HCT116 (cell line): ENCODE measurements around the gene ZNF787. TPM values are rescaled to one million over a fixed set of nuclear protein-coding genes. Genes with fewer than 3 reads are reported as not detected.

Experiments used
- ATAC-seq: fragments of 200-7000 bp; cut with Tn5 transposase; 2 replicates; pipeline ENCODE4 v1.9.1; 2020; ENCODE audit warnings: mild to moderate bottlenecking, moderate library complexity
- BruUV-seq: library from RNA; stranded (reverse); fragments of 400-500 nt; replicated peaks from 2 replicates; lab custom pipeline; 2021; lab: Mats Ljungman, UMichigan
- CTCF ChIA-PET: fragments of 300-600 bp; sonication (Branson Sonifier 250); formaldehyde crosslinking; loops from one replicate; lab custom pipeline; 2021; ENCODE audit warnings: antibody characterized with exemption; lab: Charles Lee
- POLR2A ChIA-PET: fragments of 300-600, 350-600 bp; sonication (Branson Sonifier 250); formaldehyde crosslinking; loops from one replicate; lab custom pipeline; 2021; ENCODE audit warnings: antibody characterized with exemption; lab: Charles Lee
- RAD21 ChIA-PET, 2 experiments: fragments of 300-600 bp; sonication (Branson Sonifier 250); formaldehyde crosslinking; loops; one replicate each; lab custom pipeline; 2023; ENCODE audit warnings: low total read pairs in 2 of 2; ENCODE audit not compliant: uncharacterized antibody in 2 of 2, unreplicated experiment in 2 of 2, low non-redundant PET in 1 of 2; lab: Charles Lee
- DNase-seq: peaks from one replicate; pipeline ENCODE4 v3.0.0-alpha.2; 2010; ENCODE audit warnings: low read depth, low spot score
- H2AFZ ChIP-seq: fragments of 200-600 bp; shearing (Covaris generic), sonication (generic); 2 replicates; pipeline ENCODE4 v1.6.1; 2017; ENCODE audit warnings: low read depth, mixed run types, mixed read lengths, antibody characterized with exemption, low read length; ENCODE audit not compliant: poor library complexity, severe bottlenecking
- H3K27ac ChIP-seq: 2 replicates; pipeline ENCODE4 v1.5.1; 2012; ENCODE audit warnings: low read depth, low read length
- H3K27me3 ChIP-seq: fragments of 200-600 bp; sonication (generic); 2 replicates; pipeline ENCODE4 v1.6.1; 2016; ENCODE audit warnings: mixed run types, low read length, mixed read lengths; ENCODE audit not compliant: insufficient read depth
- H3K36me3 ChIP-seq, 2 experiments: fragments of 200-500 bp in 1 of 2; fragments of 200-600 bp in 1 of 2; sonication (Bioruptor generic) in 1 of 2; sonication (generic) in 1 of 2; 2 replicates each; pipeline versions ENCODE4 v1.5.1 to v1.6.1; 2014 to 2016; ENCODE audit warnings: low read length in 2 of 2, inconsistent platforms in 1 of 2, mixed read lengths in 1 of 2, mixed run types in 1 of 2; ENCODE audit not compliant: insufficient read depth in 2 of 2, control insufficient read depth in 1 of 2
- H3K4me1 ChIP-seq, 2 experiments: fragments of 200-600 bp in 1 of 2; sonication (generic) in 1 of 2; 2 replicates each; pipeline versions ENCODE4 v1.5.1 to v1.6.1; 2012 to 2017; ENCODE audit warnings: low read length in 2 of 2, inconsistent platforms in 1 of 2, mild to moderate bottlenecking in 1 of 2, mixed read lengths in 1 of 2, mixed run types in 1 of 2, moderate library complexity in 1 of 2; ENCODE audit not compliant: insufficient read depth in 2 of 2, control insufficient read depth in 1 of 2
- H3K4me2 ChIP-seq: fragments of 200-600 bp; sonication (generic); 2 replicates; pipeline ENCODE4 v1.6.1; 2017; ENCODE audit warnings: mixed run types, low read length, mixed read lengths
- H3K4me3 ChIP-seq, 2 experiments: fragments of 200-600 bp in 1 of 2; sonication (generic) in 1 of 2; replicated peaks in 1 of 2; 2 replicates each; pipeline ENCODE4 v1.5.1; 2011 to 2016; ENCODE audit warnings: low read length in 2 of 2, control low read depth in 1 of 2, low read depth in 1 of 2, mild to moderate bottlenecking in 1 of 2, mixed read lengths in 1 of 2, mixed run types in 1 of 2
- H3K79me2 ChIP-seq: fragments of 200-600 bp; sonication (generic); 2 replicates; pipeline ENCODE4 v1.6.1; 2017; ENCODE audit warnings: mild to moderate bottlenecking, mixed run types, low read length, moderate library complexity, mixed read lengths; ENCODE audit not compliant: insufficient read depth
- H3K9ac ChIP-seq: fragments of 200-600 bp; sonication (generic); 2 replicates; pipeline ENCODE4 v1.6.1; 2016; ENCODE audit warnings: low read length, mixed read lengths
- H3K9me2 ChIP-seq: fragments of 200-600 bp; sonication (generic), shearing (Covaris generic); 2 replicates; pipeline ENCODE4 v1.6.1; 2017; ENCODE audit warnings: mixed run types, mild to moderate bottlenecking, moderate library complexity; ENCODE audit not compliant: insufficient read depth
- H3K9me3 ChIP-seq, 2 experiments: fragments of 200-500 bp in 1 of 2; fragments of 200-600 bp in 1 of 2; sonication (Bioruptor generic) in 1 of 2; sonication (generic) in 1 of 2; 2 replicates each; pipeline ENCODE4 v1.6.1; 2014 to 2017; ENCODE audit warnings: low read length in 2 of 2, mixed read lengths in 2 of 2, inconsistent platforms in 1 of 2, low read depth in 1 of 2, mild to moderate bottlenecking in 1 of 2, mixed run types in 1 of 2, moderate library complexity in 1 of 2; ENCODE audit not compliant: control insufficient read depth in 1 of 2, insufficient read depth in 1 of 2
- H4K20me1 ChIP-seq: fragments of 200-600 bp; sonication (generic), shearing (Covaris generic); 2 replicates; pipeline ENCODE4 v1.6.1; 2017; ENCODE audit warnings: mixed run types, mild to moderate bottlenecking, moderate library complexity; ENCODE audit not compliant: insufficient read depth
- CBX3 ChIP-seq: IDR thresholded peaks from 2 replicates; pipeline ENCODE4 v1.6.1; 2012; ENCODE audit warnings: low read depth
- CEBPB ChIP-seq: IDR thresholded peaks from 2 replicates; pipeline ENCODE4 v1.6.1; 2012; ENCODE audit warnings: low read depth
- ELF1 ChIP-seq: IDR thresholded peaks from 2 replicates; pipeline ENCODE4 v1.6.1; 2012; ENCODE audit warnings: low read depth, borderline replicate concordance
- EZH2 ChIP-seq: fragments of 200-600 bp; sonication (generic); IDR thresholded peaks from 2 replicates; pipeline ENCODE4 v1.6.1; 2017; ENCODE audit warnings: antibody characterized with exemption, mixed run types
- FOSL1 ChIP-seq: IDR thresholded peaks from 2 replicates; pipeline ENCODE4 v1.6.1; 2012; ENCODE audit warnings: low read depth
- SIN3A ChIP-seq: IDR thresholded peaks from 2 replicates; pipeline ENCODE4 v1.6.1; 2012; ENCODE audit warnings: low read depth
- TCF7L2 ChIP-seq: IDR thresholded peaks from 2 replicates; pipeline ENCODE4 v1.7.0; 2011; ENCODE audit warnings: borderline replicate concordance, inconsistent platforms; ENCODE audit not compliant: insufficient read depth, insufficient read length; ENCODE audit errors: extremely low read depth
- YY1 ChIP-seq: IDR thresholded peaks from 2 replicates; pipeline ENCODE4 v1.6.1; 2011; ENCODE audit warnings: low read length, low read depth, moderate library complexity, mild to moderate bottlenecking; ENCODE audit not compliant: insufficient replicate concordance; ENCODE audit errors: extremely low read depth
- ZFX ChIP-seq: fragments of 450-650 bp; IDR thresholded peaks from 2 replicates; pipeline ENCODE4 v1.6.1; 2017
- intact Hi-C: fragments of 100-400 bp; cut with micrococcal nuclease; formaldehyde crosslinking; loops from 2 replicates; pipeline ENCODE4 v1.10.0; 2022
- total RNA-seq: library from RNA; stranded (reverse); gene quantifications from one replicate; pipeline ENCODE4 v1.2.1, GENCODE V29; 2021; ENCODE audit not compliant: unreplicated experiment
- TF ChIP-seq, protein P1 (sequence below): IDR thresholded peaks from 2 replicates; pipeline ENCODE4 v1.6.1; 2012; ENCODE audit warnings: low read depth

Gene ZNF787
- total RNA-seq, 1 experiment from 2014 or later, result 40.3 TPM

DNA sequence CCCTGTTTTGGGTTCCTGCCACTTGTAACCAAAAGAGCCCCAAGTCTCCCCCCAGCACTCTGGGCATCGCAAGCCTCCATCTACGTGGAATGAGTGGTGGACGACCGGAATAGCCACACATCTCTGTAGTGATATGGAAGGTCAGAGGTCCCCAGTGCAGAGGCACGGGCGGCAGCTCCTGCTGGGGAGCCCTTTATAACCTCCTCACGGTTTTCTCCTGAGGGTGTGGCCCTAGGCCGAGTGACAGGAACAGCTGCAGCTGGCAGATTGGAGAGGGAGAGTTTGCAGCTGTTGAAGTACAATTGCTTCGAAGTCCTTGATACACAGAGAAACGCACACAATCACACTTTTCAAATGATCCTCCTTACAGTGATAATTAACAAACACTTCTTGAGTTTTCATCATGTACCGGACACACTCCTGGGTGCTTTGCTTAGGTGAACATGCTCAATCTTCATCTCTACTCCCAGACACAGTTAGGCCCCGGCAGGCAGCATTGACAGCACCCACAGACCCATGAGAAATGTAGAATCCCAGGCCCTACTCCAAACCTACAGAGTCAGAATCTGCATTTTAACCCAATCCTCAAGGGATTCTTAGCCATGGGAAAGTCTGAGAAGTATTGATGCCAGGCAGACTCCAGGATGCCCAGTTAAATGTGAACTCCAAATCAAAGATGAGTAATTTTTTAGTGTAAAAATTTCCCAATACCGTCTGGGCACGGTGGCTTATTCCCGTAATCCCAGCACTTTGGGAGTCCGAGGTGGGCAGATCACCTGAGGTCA is 4.9 kb upstream of the ZNF787 start:
- H3K27me3 ChIP-seq, result no peaks in the 10 kb centered on the region
- POLR2A ChIA-PET, result no interaction called here
- intact Hi-C loops, result no loop called here

More for the DNA sequence above, 4.9 kb upstream of the ZNF787 start:
- Histone ChIP-seq H3K9me2 (no peaks in the 10 kb centered on the region), H3K4me1 (peaks cover 2 to 8% of the 10 kb centered on the region in 2 experiments; a peak in 2 of 4 replicates), H3K4me2 (no peak overlapping the region), H3K4me3 (no peak overlapping the region), H4K20me1 (no peaks in the 10 kb centered on the region), H3K79me2 (no peaks in the 10 kb centered on the region), H3K36me3 (no peaks in the 10 kb centered on the region)
- ChIA-PET CTCF (no interaction called here), RAD21 (no interaction called here)
- TF ChIP-seq CEBPB (no peak), EZH2 (no peak), ZFX (no peak), FOSL1 (no peak), ELF1 (no peak), TCF7L2 (no peak), SIN3A (no peak), YY1 (no peak), CBX3 (no peak)
- TF ChIP-seq, protein P1, sequence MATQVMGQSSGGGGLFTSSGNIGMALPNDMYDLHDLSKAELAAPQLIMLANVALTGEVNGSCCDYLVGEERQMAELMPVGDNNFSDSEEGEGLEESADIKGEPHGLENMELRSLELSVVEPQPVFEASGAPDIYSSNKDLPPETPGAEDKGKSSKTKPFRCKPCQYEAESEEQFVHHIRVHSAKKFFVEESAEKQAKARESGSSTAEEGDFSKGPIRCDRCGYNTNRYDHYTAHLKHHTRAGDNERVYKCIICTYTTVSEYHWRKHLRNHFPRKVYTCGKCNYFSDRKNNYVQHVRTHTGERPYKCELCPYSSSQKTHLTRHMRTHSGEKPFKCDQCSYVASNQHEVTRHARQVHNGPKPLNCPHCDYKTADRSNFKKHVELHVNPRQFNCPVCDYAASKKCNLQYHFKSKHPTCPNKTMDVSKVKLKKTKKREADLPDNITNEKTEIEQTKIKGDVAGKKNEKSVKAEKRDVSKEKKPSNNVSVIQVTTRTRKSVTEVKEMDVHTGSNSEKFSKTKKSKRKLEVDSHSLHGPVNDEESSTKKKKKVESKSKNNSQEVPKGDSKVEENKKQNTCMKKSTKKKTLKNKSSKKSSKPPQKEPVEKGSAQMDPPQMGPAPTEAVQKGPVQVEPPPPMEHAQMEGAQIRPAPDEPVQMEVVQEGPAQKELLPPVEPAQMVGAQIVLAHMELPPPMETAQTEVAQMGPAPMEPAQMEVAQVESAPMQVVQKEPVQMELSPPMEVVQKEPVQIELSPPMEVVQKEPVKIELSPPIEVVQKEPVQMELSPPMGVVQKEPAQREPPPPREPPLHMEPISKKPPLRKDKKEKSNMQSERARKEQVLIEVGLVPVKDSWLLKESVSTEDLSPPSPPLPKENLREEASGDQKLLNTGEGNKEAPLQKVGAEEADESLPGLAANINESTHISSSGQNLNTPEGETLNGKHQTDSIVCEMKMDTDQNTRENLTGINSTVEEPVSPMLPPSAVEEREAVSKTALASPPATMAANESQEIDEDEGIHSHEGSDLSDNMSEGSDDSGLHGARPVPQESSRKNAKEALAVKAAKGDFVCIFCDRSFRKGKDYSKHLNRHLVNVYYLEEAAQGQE, result no peak
- TF ChIP-seq, all 23 proteins: peak for 0
- BruUV-seq, result no TSS peak
- H3K9ac ChIP-seq, result no peak overlapping the region
- no peaks in the 10 kb centered on the region for H3K9me3 ChIP-seq
- no peak overlapping the region for H3K27ac ChIP-seq
- DNase-seq (no peak), ATAC-seq (no peak)
- no peak overlapping the region for H2AFZ ChIP-seq
